HEK293 (cell line): ENCODE measurements around the gene OST4.
"Not testable (repeated sequence)": the region's sequence is repeated elsewhere in the genome, so short reads cannot be mapped to it uniquely, and the experiment has no call there.

Source experiments
- CTCF ChIA-PET: fragments of 350-600 bp; formaldehyde crosslinking; extraction: SDS; loops from one replicate; lab custom pipeline; 2021; ENCODE audit warnings: antibody characterized with exemption; lab: Yijun Ruan, JAX
- POLR2A ChIA-PET: fragments of 300-600 bp; formaldehyde crosslinking; extraction: SDS; loops from one replicate; lab custom pipeline; 2020; ENCODE audit warnings: antibody characterized with exemption, inconsistent platforms; lab: Yijun Ruan, JAX
- H3K27ac ChIP-seq: fragments of 200-500 bp; sonication (Bioruptor generic); 2 replicates; pipeline ENCODE4 v1.5.1; 2014; ENCODE audit warnings: low read depth, low read length, control low read depth, inconsistent platforms; ENCODE audit errors: extremely low read depth
- H3K36me3 ChIP-seq, 2 experiments: fragments of 200-500 bp in 1 of 2; sonication (Bioruptor generic) in 1 of 2; 1 replicate in 1 of 2; 2 replicates in 1 of 2; pipeline ENCODE4 v1.5.1; 2014 to 2017; ENCODE audit warnings: inconsistent platforms in 2 of 2, low read length in 2 of 2; ENCODE audit not compliant: control insufficient read depth in 2 of 2, insufficient read depth in 1 of 2
- H3K4me1 ChIP-seq: fragments of 200-500 bp; sonication (Bioruptor generic); 2 replicates; pipeline ENCODE4 v1.5.1; 2014; ENCODE audit warnings: mild to moderate bottlenecking, low read length, inconsistent platforms; ENCODE audit not compliant: control insufficient read depth, insufficient read depth
- H3K4me3 ChIP-seq: 2 replicates; pipeline ENCODE4 v1.5.1; 2011; ENCODE audit warnings: low read depth, mild to moderate bottlenecking, control low read depth, low read length, moderate library complexity
- H3K9me3 ChIP-seq: fragments of 200-500 bp; sonication (Bioruptor generic); 2 replicates; pipeline ENCODE4 v1.5.1; 2014; ENCODE audit warnings: low read depth, low read length, inconsistent platforms; ENCODE audit not compliant: control insufficient read depth, insufficient read depth
- PRDM1 ChIP-seq: fragments of 450-650 bp; formaldehyde crosslinking; IDR thresholded peaks from 2 replicates; pipeline ENCODE4; 2016; ENCODE audit warnings: missing biosample characterization, missing genetic modification characterization
- ZNF121 ChIP-seq: fragments of 450-650 bp; formaldehyde crosslinking; IDR thresholded peaks from 2 replicates; pipeline ENCODE4 v1.5.1; 2016; ENCODE audit warnings: missing biosample characterization, missing genetic modification characterization
- ZNF16 ChIP-seq: fragments of 450-650 bp; formaldehyde crosslinking; IDR thresholded peaks from 2 replicates; pipeline ENCODE4 v1.5.1; 2016; ENCODE audit warnings: low read depth, missing biosample characterization, missing genetic modification characterization
- ZNF266 ChIP-seq: fragments of 450-650 bp; formaldehyde crosslinking; IDR thresholded peaks from 2 replicates; pipeline ENCODE4 v1.5.1; 2016; ENCODE audit warnings: missing biosample characterization, missing genetic modification characterization, low read depth
- ZNF311 ChIP-seq: fragments of 450-650 bp; formaldehyde crosslinking; IDR thresholded peaks from 2 replicates; pipeline ENCODE4 v1.5.1; 2017; ENCODE audit warnings: missing biosample characterization, missing genetic modification characterization, borderline replicate concordance
- ZNF366 ChIP-seq: fragments of 450-650 bp; formaldehyde crosslinking; conservative IDR thresholded peaks from 2 replicates; pipeline ENCODE4 v1.5.1; 2016; ENCODE audit warnings: missing biosample characterization, missing genetic modification characterization
- ZNF555 ChIP-seq: fragments of 450-650 bp; formaldehyde crosslinking; conservative IDR thresholded peaks from 2 replicates; pipeline ENCODE4 v1.5.1; 2017; ENCODE audit warnings: missing biosample characterization, mild to moderate bottlenecking, missing genetic modification characterization, inconsistent platforms
- ZNF558 ChIP-seq: fragments of 450-650 bp; formaldehyde crosslinking; IDR thresholded peaks from 2 replicates; pipeline ENCODE4 v1.5.1; 2016; ENCODE audit warnings: missing biosample characterization, missing genetic modification characterization
- ZNF621 ChIP-seq: fragments of 450-650 bp; formaldehyde crosslinking; IDR thresholded peaks from 2 replicates; pipeline ENCODE4 v1.5.1; 2017; ENCODE audit warnings: missing biosample characterization, missing genetic modification characterization
- ZNF707 ChIP-seq: fragments of 450-650 bp; formaldehyde crosslinking; IDR thresholded peaks from 2 replicates; pipeline ENCODE4 v1.5.1; 2016; ENCODE audit warnings: missing biosample characterization, missing genetic modification characterization
- TF ChIP-seq, protein P1 (sequence below): fragments of 450-650 bp; formaldehyde crosslinking; IDR thresholded peaks from 2 replicates; pipeline ENCODE4 v1.5.1; 2016; ENCODE audit warnings: missing biosample characterization, missing genetic modification characterization
- TF ChIP-seq, protein P2 (sequence below): fragments of 450-650 bp; formaldehyde crosslinking; IDR thresholded peaks from 2 replicates; pipeline ENCODE4 v1.5.1; 2017; ENCODE audit warnings: missing biosample characterization, missing genetic modification characterization

Gene OST4

DNA sequence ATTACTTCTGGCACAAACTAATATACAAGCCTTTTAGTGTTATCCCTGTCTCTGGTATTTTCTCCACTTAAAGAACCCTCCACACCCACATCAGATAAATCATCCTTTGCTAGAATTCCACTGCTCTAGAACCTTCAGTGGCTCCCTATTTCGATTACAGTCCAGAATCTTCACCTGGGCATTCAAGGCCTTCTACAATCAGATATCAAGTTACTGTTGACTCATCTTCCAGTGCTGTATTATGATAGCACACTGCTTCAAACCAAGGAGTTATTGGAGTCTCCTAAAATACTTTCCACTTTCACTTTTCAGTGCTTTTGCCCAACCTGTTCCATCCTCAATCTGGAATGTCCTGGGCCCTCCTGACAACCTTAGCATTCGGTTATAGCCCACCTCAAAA, 44.1 kb upstream of the OST4 start:
- Histone ChIP-seq H3K9me3 (no peaks in the 10 kb centered on the region), H3K4me3 (no peak overlapping the region), H3K4me1 (no peaks in the 10 kb centered on the region), H3K36me3 (no peaks in the 10 kb centered on the region), H3K27ac (no peak overlapping the region)
- TF ChIP-seq, protein P1, sequence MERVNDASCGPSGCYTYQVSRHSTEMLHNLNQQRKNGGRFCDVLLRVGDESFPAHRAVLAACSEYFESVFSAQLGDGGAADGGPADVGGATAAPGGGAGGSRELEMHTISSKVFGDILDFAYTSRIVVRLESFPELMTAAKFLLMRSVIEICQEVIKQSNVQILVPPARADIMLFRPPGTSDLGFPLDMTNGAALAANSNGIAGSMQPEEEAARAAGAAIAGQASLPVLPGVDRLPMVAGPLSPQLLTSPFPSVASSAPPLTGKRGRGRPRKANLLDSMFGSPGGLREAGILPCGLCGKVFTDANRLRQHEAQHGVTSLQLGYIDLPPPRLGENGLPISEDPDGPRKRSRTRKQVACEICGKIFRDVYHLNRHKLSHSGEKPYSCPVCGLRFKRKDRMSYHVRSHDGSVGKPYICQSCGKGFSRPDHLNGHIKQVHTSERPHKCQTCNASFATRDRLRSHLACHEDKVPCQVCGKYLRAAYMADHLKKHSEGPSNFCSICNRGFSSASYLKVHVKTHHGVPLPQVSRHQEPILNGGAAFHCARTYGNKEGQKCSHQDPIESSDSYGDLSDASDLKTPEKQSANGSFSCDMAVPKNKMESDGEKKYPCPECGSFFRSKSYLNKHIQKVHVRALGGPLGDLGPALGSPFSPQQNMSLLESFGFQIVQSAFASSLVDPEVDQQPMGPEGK (tag by site-specific recombination): no peak
- TF ChIP-seq PRDM1 (tag by site-specific recombination): peak; percentile 28; the same call in 1 of the 2 replicates
- TF ChIP-seq, protein P2, sequence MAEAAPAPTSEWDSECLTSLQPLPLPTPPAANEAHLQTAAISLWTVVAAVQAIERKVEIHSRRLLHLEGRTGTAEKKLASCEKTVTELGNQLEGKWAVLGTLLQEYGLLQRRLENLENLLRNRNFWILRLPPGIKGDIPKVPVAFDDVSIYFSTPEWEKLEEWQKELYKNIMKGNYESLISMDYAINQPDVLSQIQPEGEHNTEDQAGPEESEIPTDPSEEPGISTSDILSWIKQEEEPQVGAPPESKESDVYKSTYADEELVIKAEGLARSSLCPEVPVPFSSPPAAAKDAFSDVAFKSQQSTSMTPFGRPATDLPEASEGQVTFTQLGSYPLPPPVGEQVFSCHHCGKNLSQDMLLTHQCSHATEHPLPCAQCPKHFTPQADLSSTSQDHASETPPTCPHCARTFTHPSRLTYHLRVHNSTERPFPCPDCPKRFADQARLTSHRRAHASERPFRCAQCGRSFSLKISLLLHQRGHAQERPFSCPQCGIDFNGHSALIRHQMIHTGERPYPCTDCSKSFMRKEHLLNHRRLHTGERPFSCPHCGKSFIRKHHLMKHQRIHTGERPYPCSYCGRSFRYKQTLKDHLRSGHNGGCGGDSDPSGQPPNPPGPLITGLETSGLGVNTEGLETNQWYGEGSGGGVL (tag by site-specific recombination): peak; percentile 39; the same call in 1 of the 2 replicates
- TF ChIP-seq ZNF558 (tag by site-specific recombination): no peak
- TF ChIP-seq ZNF16 (tag by site-specific recombination): peak; percentile 91
- TF ChIP-seq ZNF366 (tag by site-specific recombination): 0 out of 2 replicates have a peak, but pooled peaks have one; percentile 31
- ChIA-PET CTCF (interaction anchor here (0.7 kb wide), 1 partner anchor 55 kb away, joined by 6 read pairs; no protein-coding TSS in a partner anchor), POLR2A (no interaction called here)

DNA sequence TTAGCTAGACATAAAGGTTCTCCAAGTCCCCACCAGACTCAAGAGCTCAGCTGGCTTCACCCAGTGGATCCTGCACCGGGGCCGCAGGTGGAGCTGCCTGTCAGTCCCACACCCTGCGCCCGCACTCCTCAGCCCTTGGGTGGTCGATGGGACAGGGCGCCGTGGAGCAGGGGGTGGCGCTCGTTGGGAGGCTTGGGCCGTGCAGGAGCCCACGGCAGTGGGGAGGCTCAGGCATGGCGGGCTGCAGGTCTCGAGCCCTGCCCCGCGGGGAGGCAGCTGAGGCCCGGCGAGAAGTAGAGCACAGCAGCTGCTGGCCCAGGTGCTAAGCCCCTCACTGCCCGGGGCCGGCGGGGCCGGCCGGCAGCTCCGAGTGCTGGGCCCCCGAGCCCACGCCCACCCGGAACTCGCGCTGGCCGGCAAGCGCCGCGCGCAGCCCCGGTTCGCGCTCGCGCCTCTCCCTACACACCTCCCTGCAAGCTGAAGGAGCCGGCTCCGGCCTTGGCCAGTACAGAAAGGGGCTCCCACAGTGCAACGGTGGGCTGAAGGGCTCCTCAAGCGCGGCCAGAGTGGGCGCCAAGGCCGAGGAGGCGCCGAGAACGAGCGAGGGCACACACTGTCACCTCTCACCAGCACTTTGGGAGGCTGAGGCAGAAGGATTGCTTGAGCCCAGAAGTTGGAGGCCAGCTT, 40.1 kb upstream of the OST4 start:
- H3K27ac ChIP-seq, H3K36me3 ChIP-seq, H3K9me3 ChIP-seq, H3K4me3 ChIP-seq, H3K4me1 ChIP-seq, POLR2A ChIA-PET: not testable (repeated sequence)
- CTCF ChIA-PET: interaction anchor here (0.6 to 1.7 kb wide), 7 partner anchors 12 to 181 kb away, joined by 3 to 7 read pairs (median 3); no protein-coding TSS in a partner anchor

DNA sequence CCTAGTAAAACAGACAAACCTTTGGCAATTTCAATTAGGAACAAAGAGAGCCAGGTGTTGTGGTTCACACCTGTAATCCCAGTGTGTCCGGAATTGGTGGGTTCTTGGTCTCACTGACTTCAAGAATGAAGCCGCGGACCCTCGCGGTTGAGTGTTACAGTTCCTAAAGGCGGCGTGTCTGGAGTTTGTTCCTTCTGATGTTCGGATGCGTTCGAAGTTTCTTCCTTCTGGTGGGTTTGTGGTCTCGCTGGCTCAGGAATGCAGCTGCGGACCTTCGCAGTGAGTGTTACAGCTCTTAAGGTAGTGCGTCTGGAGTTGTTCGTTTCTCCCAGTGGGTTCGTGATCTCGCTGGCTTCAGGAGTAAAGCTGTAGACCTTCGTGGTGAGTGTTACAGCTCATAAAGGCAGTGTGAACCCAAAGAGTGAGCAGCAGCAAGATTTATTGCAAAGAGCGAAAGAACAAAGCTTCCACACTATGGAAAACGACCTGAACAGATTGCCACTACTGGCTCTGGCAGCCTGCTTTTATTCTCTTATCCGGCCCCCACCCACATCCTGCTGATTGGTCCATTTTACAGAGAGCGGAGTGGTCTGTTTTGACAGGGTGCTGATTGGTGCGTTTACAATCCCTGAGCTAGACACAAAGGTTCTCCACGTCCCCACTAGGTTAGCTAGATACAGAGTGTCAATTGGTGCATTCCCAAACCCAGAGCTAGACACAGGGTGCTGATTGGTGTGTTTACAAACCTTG, 39.3 kb upstream of the OST4 start:
- H3K27ac ChIP-seq, H3K4me1 ChIP-seq, H3K4me3 ChIP-seq, POLR2A ChIA-PET, H3K9me3 ChIP-seq, H3K36me3 ChIP-seq: not testable (repeated sequence)
- CTCF ChIA-PET: interaction anchor here (0.6 to 1.6 kb wide), 4 partner anchors 11 to 138 kb away, joined by 3 to 5 read pairs (median 3); no protein-coding TSS in a partner anchor

DNA sequence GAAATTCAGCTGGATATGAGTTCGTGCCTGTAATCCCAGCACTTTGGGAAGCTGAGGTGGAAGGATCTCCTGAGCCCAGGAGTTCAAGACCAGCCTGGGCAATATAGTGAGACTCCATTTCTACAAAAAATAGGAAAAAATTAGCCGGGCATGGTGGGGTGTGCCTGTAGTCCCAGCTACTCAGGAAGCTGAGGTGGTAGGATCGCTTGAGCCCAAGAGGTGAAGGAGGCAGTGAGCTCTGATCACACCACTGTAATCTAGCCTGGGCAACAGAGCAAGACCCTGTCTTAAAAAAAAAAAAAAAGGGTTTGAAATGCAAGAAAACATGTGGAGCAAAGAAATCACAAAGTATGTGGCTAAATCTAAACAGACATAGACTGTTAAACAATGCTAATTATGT, 37.6 kb upstream of the OST4 start:
- Histone ChIP-seq H3K27ac (no peak overlapping the region), H3K36me3 (no peaks in the 10 kb centered on the region; a peak in 1 of 3 replicates), H3K9me3 (no peaks in the 10 kb centered on the region), H3K4me1 (no peaks in the 10 kb centered on the region), H3K4me3 (no peak overlapping the region)
- ChIA-PET CTCF (interaction anchor here (0.6 to 1.8 kb wide), 6 partner anchors 10 to 212 kb away, joined by 3 to 6 read pairs (median 5); no protein-coding TSS in a partner anchor), POLR2A (interaction anchor here (1.1 kb wide), 1 partner anchor 25 kb away, joined by 6 read pairs; the partner anchor contains the start of gene PREB)
- TF ChIP-seq ZNF621 (tag by site-specific recombination) (no peak), ZNF311 (tag by site-specific recombination) (no peak), ZNF555 (no peak), ZNF707 (tag by site-specific recombination) (no peak), ZNF121 (tag by site-specific recombination) (peak; percentile 81; the same call in 1 of the 2 replicates), ZNF266 (tag by site-specific recombination) (no peak)
- TF ChIP-seq, all 188 proteins: peak for 1
